ENCODE results near the gene ZNF524.
"Not testable (repeated sequence)": the region's sequence is repeated elsewhere in the genome, so short reads cannot be mapped to it uniquely, and the experiment has no call there.

Gene ZNF524

GRCh38 chr19:55554741-55555152, 45.3 kb upstream of the ZNF524 start:
- peak; percentile 16 for DNase-seq (ENCODE audit: low read depth)
- TF ChIP-seq, protein P1, sequence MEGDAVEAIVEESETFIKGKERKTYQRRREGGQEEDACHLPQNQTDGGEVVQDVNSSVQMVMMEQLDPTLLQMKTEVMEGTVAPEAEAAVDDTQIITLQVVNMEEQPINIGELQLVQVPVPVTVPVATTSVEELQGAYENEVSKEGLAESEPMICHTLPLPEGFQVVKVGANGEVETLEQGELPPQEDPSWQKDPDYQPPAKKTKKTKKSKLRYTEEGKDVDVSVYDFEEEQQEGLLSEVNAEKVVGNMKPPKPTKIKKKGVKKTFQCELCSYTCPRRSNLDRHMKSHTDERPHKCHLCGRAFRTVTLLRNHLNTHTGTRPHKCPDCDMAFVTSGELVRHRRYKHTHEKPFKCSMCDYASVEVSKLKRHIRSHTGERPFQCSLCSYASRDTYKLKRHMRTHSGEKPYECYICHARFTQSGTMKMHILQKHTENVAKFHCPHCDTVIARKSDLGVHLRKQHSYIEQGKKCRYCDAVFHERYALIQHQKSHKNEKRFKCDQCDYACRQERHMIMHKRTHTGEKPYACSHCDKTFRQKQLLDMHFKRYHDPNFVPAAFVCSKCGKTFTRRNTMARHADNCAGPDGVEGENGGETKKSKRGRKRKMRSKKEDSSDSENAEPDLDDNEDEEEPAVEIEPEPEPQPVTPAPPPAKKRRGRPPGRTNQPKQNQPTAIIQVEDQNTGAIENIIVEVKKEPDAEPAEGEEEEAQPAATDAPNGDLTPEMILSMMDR (conservative IDR thresholded peaks at IDR 0.05; ENCODE audit: low read depth, low read length): no peak
- no peak overlapping the region for H3K4me3 ChIP-seq (ENCODE audit: low read length)

DNA sequence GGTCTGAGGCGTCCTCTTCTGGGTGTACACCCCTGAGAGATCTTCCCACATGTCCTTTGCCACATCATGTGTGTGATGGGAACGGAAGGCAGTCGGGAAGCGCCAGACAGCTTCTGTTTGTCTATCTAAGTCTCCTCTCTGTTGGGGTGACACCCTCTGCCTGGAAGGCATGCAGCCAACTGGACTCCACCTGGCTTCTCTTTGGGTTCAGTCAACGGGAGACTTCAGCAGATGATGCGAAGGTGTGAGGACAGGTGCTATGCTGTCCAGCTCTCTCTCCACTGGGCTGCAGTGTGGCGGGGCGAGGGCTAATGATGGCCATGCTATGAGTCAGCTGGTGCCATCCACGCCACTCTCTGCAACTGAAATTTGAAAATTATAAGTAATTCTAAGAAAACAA, 40.4 kb upstream of the ZNF524 start:
- no peak for DNase-seq (ENCODE audit: low read depth)
- no peak overlapping the region for H3K4me3 ChIP-seq (ENCODE audit: low read length)
- TF ChIP-seq, protein P1 (conservative IDR thresholded peaks at IDR 0.05; ENCODE audit: low read depth, low read length): no peak

DNA sequence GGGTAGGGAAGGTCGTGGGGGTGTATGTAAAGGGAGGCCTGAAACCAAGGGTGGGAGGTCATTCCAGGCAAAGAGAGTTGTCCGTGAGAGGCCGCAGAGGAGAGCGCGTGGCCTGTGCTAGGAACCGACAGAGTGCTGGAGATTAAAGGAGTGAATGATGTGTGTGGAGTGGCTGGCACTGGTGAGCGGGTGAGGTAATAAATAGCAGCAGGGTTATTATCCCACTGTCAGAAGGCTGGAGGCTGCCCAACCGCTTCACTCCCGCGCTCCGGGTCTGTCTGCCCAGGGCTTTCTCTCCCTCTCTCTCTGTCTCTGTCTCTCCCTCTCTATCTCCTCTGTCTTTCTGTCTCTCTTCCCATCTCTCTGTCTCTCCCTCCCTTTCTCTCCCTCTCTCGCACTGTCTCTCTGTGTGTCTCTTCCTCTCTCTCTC, 36.8 kb upstream of the ZNF524 start:
- DNase-seq (ENCODE audit: low read depth): peak; percentile 87
- H3K4me3 ChIP-seq (ENCODE audit: low read length): no peak overlapping the region
- TF ChIP-seq, protein P1 (conservative IDR thresholded peaks at IDR 0.05; ENCODE audit: low read depth, low read length): no peak

- no peak for DNase-seq (ENCODE audit: low read depth)
- no peak overlapping the region for H3K4me3 ChIP-seq (ENCODE audit: low read length)
- TF ChIP-seq, protein P1 (conservative IDR thresholded peaks at IDR 0.05; ENCODE audit: low read depth, low read length): no peak
Measured at GRCh38 chr19:55566823-55567222, 33.3 kb upstream of the ZNF524 start.

DNA sequence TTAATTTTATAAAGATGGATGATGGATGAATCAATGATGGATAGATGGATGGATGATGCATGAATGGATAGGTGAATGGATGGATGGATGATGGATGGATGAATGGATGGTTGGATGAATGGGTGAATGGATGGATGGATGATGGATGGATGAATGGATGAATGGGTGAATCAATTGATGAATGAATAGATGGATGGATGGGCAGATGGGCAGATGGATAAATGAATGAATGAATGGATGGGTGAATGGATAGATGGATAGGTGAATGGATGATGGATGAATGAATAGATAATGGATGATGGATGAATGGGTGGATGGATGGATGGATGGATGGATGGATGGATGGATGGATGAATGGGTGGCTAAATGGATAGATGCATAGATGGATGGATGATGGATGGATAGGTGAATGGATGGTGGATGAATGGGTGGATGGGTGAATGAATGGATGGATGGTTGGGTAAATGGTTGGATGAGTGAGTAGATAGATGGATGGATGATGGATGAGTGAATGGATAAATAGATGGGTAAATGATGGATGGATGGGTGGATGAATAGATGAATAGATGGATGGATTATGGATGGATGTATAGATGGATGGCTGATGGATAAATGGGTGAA, 32.3 kb upstream of the ZNF524 start:
- H3K4me3 ChIP-seq (ENCODE audit: low read length): no peak overlapping the region
- DNase-seq (ENCODE audit: low read depth): no peak
- TF ChIP-seq, protein P1 (conservative IDR thresholded peaks at IDR 0.05; ENCODE audit: low read depth, low read length): no peak

- DNase-seq (ENCODE audit: low read depth); H3K4me3 ChIP-seq (ENCODE audit: low read length): not testable (repeated sequence)
Measured at GRCh38 chr19:55569477-55569876, 30.6 kb upstream of the ZNF524 start.

GRCh38 chr19:55573929-55574328, 26.2 kb upstream of the ZNF524 start:
- not testable (repeated sequence) for H3K4me3 ChIP-seq (ENCODE audit: low read length); DNase-seq (ENCODE audit: low read depth)

- no peak overlapping the region for H3K4me3 ChIP-seq (ENCODE audit: low read length)
- TF ChIP-seq, protein P1 (conservative IDR thresholded peaks at IDR 0.05; ENCODE audit: low read depth, low read length): no peak
- DNase-seq (ENCODE audit: low read depth): no peak
Measured at GRCh38 chr19:55576746-55577145, 23.3 kb upstream of the ZNF524 start.
